Dendritic cell treated with granulocyte-macrophage colony-stimulating factor and Interleukin-4, amounts not matched to agents 40 ng/mL and 50 ng/mL, for 4 days (primary cell): Measurements from ENCODE around the gene MED4.
"Not testable (repeated sequence)": the region's sequence is repeated elsewhere in the genome, so short reads cannot be mapped to it uniquely, and the experiment has no call there.

ENCODE experiments used
- H3K27ac Mint-ChIP-seq: one replicate; pipeline ENCODE4 v1.8.0; 2022; ENCODE audit warnings: mild to moderate bottlenecking, mixed read lengths
- H3K27me3 Mint-ChIP-seq: one replicate; pipeline ENCODE4 v1.8.0; 2022; ENCODE audit warnings: mild to moderate bottlenecking, mixed read lengths
- H3K36me3 Mint-ChIP-seq: one replicate; pipeline ENCODE4 v1.8.0; 2022; ENCODE audit warnings: low read depth, mixed read lengths
- H3K4me1 Mint-ChIP-seq: one replicate; pipeline ENCODE4 v1.8.0; 2022; ENCODE audit warnings: low read depth, mixed read lengths
- H3K4me3 Mint-ChIP-seq: one replicate; pipeline ENCODE4 v1.8.0; 2022; ENCODE audit warnings: mild to moderate bottlenecking, moderate library complexity, mixed read lengths
- H3K9me3 Mint-ChIP-seq: one replicate; pipeline ENCODE4 v1.8.0; 2022; ENCODE audit warnings: mixed read lengths
- intact Hi-C: fragments of 100-400 bp; cut with micrococcal nuclease; formaldehyde crosslinking; loops from one replicate; pipeline ENCODE4 v1.15.0; 2022

The MED4 gene

DNA sequence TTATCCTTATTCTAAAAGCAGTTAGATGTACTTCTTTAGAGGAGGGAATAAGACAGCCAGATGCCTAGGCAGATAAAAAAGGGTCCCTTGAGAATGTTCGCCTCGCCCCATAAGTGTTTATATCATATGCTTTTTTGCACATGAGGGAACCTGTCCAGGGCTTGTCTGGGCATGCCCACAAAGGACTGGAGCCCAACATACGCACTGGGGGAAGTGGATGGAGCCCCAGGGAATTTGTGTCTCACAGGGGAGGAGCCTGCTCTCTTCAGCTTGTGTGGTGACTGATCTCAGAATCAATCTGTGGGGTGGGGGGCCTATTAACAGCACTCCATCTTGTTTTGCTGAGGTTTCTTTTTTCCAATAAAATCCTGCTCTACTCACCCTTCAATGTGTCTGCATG is 22.6 kb downstream of the MED4 start:
- Mint-ChIP-seq H3K4me3 (no peak overlapping the region), H3K27ac (no peak overlapping the region), H3K4me1 (no peaks in the 10 kb centered on the region), H3K27me3 (no peaks in the 10 kb centered on the region), H3K36me3 (peaks cover 97% of the 10 kb centered on the region), H3K9me3 (peaks cover 48% of the 10 kb centered on the region)
- intact Hi-C loops, result no loop called here

DNA sequence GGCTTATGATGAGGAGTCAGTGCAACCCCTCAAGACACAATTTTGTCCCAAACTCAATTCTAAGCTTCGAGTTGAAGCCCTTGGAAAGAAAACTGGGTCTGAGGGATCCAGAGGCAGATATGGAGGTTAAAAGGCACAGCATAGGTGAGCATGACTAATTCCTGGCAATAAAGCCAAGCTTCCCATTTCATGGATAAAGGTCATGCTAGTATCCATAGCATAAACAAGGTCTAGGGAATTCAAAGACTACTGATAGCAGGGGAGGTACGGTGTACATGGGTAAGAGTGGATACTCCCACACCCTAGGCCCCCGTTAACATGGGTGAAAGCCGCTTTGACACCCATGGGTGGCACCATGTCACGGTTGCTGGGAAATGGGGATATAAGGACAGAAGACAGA is 24.0 kb downstream of the MED4 start:
- H3K4me1 Mint-ChIP-seq, result no peaks in the 10 kb centered on the region
- peaks cover 48% of the 10 kb centered on the region for H3K9me3 Mint-ChIP-seq
- no peak overlapping the region for H3K27ac Mint-ChIP-seq
- intact Hi-C loops, result no loop called here
- H3K4me3 Mint-ChIP-seq, result no peak overlapping the region
- no peaks in the 10 kb centered on the region for H3K27me3 Mint-ChIP-seq
- peaks cover 99% of the 10 kb centered on the region for H3K36me3 Mint-ChIP-seq

DNA sequence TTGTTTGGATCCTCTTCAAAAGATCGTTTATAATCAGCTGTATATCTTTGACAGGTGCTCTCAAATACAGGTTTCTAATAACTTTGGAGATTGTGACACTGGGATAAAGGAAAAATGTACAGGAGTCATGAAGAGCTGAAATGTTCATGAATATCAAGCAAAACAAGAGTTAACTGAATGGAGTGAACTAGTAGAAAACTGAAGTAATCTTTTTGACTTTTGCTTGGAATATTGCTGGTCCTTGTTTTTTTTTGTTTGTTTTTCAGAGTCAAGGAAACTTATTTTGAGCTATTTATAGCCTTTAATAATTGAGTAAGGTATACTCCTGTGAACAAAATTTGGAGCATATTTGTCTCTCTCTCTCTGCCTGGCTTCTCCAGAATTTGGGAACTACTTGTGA is 25.3 kb downstream of the MED4 start:
- intact Hi-C loops, result no loop called here
- Mint-ChIP-seq H3K4me3 (no peak overlapping the region), H3K27me3 (no peaks in the 10 kb centered on the region), H3K27ac (no peak overlapping the region), H3K36me3 (peaks cover 86% of the 10 kb centered on the region), H3K9me3 (peaks cover 46% of the 10 kb centered on the region), H3K4me1 (no peaks in the 10 kb centered on the region)

DNA sequence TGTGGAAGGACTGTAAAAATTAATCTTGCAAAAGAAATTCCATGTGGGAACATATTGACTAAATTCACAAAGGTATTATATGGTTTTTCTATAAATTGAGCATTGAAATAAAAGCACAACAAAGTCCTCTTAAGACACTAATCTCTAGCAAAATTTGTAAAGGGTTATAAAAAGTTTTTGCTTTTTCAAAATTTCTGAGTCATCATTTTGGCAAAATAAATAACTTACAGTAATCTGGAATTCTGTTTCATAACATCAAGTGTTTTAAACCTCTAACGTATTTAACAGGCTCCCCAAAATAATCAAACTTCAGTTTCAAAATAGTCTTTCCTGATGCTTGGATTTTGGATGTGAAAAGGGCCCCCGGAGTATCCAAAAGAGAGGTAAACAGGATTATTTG is 26.0 kb downstream of the MED4 start:
- no peaks in the 10 kb centered on the region for H3K4me1 Mint-ChIP-seq
- peaks cover 80% of the 10 kb centered on the region for H3K36me3 Mint-ChIP-seq
- no peaks in the 10 kb centered on the region for H3K27me3 Mint-ChIP-seq
- intact Hi-C loops, result no loop called here
- H3K27ac Mint-ChIP-seq, result no peak overlapping the region
- no peak overlapping the region for H3K4me3 Mint-ChIP-seq
- H3K9me3 Mint-ChIP-seq, result peaks cover 40% of the 10 kb centered on the region

DNA sequence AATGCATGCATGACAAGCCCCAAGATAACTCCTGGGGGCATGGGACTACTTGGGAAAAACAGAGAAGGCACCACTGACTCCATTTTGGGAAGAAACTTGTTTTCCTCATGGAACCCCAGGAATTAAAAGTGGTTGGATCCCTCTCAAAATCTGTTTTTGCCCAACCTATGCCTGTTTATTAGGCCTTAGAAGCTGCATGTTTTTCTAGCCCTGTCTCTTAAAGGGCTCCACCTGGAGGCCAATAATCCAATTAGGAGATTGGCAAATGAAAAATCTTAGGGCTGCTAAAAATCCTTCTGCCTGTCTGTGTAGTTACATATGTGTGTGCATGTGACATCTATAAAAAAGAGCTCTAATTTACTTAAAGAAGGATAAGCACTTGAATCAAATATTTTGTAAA is 26.9 kb downstream of the MED4 start:
- intact Hi-C loops, result no loop called here
- Mint-ChIP-seq H3K4me1 (no peaks in the 10 kb centered on the region), H3K4me3 (no peak overlapping the region), H3K36me3 (peaks cover 71% of the 10 kb centered on the region), H3K27me3 (no peaks in the 10 kb centered on the region), H3K9me3 (peaks cover 30% of the 10 kb centered on the region), H3K27ac (no peak overlapping the region)

DNA sequence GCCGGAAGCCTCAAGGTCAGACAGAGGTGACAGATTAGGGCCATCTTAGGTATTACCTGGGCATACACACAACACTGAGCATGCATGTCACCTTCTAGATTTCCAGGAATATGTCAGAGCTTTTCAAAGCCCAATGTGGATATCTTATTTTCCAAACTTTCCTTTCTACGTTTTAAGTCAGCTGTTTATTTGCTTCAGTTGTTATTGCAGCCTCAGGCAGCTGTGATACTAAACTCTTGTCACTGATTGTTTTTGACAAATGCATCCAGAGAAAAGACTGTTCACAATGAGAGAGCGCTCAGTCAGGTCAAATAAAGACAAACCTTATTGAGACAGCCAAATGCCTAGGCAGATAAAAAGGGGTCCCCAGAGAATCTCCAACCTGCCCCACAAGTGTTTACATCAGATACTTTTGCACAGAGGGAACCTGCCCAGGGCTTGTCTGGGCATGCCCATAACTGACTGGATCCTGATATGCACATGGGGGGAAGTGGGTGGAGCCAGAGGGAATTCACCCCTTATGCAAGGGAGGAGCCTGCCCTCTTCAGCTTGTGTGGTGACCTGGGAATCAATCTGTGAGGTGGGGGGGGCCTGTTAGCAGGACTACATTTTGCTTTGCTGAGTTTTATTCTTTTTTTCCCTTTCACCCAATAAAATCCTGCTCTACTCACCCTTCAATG is 28.5 kb downstream of the MED4 start:
- Mint-ChIP-seq H3K4me1 (no peaks in the 10 kb centered on the region), H3K36me3 (peaks cover 62% of the 10 kb centered on the region), H3K9me3 (peaks cover 15% of the 10 kb centered on the region), H3K27ac (no peak overlapping the region), H3K27me3 (no peaks in the 10 kb centered on the region), H3K4me3 (no peak overlapping the region)
- intact Hi-C loops, result no loop called here

DNA sequence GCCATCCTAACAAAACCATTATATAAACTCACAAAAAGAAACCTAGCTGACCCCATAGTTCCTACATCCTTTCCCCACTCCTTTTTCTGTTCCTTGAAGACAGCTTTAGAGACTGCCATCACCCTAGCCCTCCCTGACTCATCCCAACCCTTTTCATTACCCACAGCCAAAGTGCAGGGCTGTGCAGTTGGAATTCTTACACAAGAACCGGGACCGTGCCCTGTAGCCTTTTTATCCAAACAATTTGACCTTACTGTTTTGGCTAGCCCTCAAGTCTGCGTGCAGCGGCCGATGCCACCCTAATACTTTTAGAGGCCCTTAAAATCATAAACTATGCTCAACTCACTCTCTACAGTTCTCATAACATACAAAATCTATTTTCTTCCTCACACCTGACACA is 35.0 kb downstream of the MED4 start:
- H3K27me3 Mint-ChIP-seq, H3K4me1 Mint-ChIP-seq, H3K9me3 Mint-ChIP-seq, intact Hi-C loops, H3K27ac Mint-ChIP-seq, H3K4me3 Mint-ChIP-seq: not testable (repeated sequence)
- peaks cover 67% of the 10 kb centered on the region for H3K36me3 Mint-ChIP-seq

DNA sequence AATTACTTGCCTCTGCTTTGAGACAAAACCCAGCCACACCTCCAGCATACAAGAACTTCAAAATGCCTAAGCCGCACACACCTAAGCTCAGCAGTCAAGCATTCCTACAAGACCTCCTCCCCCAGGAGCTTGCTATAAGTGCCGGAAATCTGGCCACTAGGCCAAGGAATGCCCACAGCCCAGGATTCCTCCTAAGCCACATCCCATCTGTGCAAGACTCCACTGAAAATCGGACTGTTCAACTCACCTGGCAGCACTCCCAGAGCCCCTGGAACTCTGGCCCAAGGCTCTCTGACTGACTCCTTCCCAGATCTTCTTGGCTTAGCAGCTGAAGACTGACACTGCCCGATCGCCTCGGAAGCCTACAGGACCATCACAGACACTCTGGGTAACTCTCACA is 36.4 kb downstream of the MED4 start:
- H3K9me3 Mint-ChIP-seq, H3K27me3 Mint-ChIP-seq, H3K4me3 Mint-ChIP-seq, H3K4me1 Mint-ChIP-seq, intact Hi-C loops, H3K27ac Mint-ChIP-seq: not testable (repeated sequence)
- peaks cover 67% of the 10 kb centered on the region for H3K36me3 Mint-ChIP-seq

DNA sequence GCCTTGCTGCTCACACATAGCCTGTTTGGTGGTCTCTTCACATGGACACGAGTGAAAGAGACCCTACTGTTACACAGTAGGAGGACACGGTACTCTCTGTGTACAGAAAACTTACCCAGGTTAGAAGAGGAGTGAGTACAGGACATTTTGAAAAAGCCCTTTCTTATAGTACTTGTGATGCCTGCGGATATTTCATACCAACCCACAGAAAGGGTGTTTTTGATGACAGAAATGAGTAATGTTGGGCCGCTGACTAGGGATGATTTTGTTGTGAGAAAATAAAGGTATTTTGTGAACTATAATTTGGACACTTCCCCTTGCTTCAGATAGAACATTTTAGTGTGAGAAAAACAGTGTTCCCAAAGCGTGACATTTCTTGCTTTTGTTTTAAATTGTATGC is 39.2 kb downstream of the MED4 start:
- Mint-ChIP-seq H3K4me3 (no peak overlapping the region), H3K4me1 (no peaks in the 10 kb centered on the region), H3K9me3 (no peaks in the 10 kb centered on the region), H3K36me3 (peaks cover 78% of the 10 kb centered on the region), H3K27me3 (no peaks in the 10 kb centered on the region), H3K27ac (no peak overlapping the region)
- intact Hi-C loops, result no loop called here

DNA sequence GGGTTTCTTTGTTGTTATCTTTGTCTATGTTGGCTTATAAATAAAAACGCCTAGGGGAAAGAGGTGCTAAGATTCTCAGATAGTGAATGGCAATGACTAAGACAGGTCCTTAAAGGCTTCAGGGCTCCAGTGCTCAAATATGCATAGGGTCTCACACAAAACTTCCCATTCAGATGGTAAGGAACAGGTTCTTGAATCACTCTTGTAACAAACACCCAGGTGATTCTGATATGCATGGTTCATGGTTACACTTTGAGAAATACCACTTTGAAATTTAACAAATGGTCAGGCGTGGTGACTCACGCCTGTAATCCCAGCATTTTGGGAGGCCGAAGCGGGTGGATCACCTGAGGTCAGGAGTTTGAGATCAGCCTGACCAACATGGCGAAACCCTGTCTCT is 40.3 kb downstream of the MED4 start:
- H3K4me3 Mint-ChIP-seq, result no peak overlapping the region
- H3K9me3 Mint-ChIP-seq, result no peaks in the 10 kb centered on the region
- no peak overlapping the region for H3K27ac Mint-ChIP-seq
- H3K27me3 Mint-ChIP-seq, result no peaks in the 10 kb centered on the region
- peaks cover 78% of the 10 kb centered on the region for H3K36me3 Mint-ChIP-seq
- intact Hi-C loops, result no loop called here
- no peaks in the 10 kb centered on the region for H3K4me1 Mint-ChIP-seq

DNA sequence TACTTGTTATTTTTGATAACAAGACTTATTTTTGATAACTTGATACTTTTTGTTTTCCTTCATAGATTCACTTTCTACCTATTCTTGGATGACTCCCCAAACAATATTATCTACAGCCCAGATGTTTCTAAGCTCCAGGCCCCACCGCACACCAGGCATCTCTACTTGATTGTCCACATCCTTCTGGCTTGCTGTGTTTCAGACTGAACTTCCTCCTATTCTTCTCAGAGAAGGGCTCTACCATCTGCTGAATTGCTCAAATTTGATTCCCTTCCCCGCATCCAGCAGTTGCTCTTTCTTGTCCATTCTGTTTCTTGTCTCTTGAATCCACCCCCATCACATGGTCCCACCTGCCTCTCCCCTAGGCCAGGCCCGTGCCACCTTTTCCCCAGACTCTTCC is 44.4 kb downstream of the MED4 start:
- intact Hi-C loops, result no loop called here
- no peaks in the 10 kb centered on the region for H3K9me3 Mint-ChIP-seq
- no peak overlapping the region for H3K4me3 Mint-ChIP-seq
- peaks cover 74% of the 10 kb centered on the region for H3K36me3 Mint-ChIP-seq
- H3K27me3 Mint-ChIP-seq, result no peaks in the 10 kb centered on the region
- no peak overlapping the region for H3K27ac Mint-ChIP-seq
- no peaks in the 10 kb centered on the region for H3K4me1 Mint-ChIP-seq

DNA sequence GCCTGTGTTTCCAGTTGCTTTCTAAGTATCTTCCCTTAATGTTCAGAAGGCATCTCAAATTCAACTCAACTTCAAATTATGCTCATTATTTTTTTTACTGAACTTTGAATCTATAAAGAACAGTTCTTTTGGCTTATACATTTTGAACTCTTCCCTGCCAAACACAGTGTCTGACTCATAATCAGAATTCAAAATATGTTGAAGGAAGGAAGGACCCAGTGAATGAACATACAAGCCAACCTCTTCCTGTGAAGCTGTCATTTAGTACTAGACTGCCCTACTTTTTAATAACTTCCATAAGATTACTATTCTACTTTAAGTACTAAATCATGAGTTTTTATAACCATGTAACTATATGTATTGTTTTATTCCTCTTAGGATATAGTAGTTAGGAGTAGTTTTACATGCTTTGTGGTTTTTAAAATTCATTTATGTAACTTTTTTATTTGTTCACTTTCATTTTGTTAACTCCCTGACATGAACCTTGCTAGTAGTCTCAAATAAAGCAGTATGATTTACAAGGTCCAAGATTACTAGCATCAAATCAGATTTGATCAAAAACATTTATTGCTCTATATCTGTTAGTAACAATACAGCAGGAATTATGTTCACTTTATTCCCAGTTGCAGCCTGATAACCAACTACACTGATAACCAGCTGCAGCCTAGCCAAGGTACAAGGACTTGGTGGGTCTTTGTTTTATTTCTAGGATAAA is 51.0 kb downstream of the MED4 start:
- Mint-ChIP-seq H3K4me1 (peaks cover 8% of the 10 kb centered on the region), H3K9me3 (no peaks in the 10 kb centered on the region), H3K27me3 (no peaks in the 10 kb centered on the region), H3K36me3 (peaks cover 43% of the 10 kb centered on the region), H3K27ac (no peak overlapping the region), H3K4me3 (no peak overlapping the region)
- intact Hi-C loops, result no loop called here

DNA sequence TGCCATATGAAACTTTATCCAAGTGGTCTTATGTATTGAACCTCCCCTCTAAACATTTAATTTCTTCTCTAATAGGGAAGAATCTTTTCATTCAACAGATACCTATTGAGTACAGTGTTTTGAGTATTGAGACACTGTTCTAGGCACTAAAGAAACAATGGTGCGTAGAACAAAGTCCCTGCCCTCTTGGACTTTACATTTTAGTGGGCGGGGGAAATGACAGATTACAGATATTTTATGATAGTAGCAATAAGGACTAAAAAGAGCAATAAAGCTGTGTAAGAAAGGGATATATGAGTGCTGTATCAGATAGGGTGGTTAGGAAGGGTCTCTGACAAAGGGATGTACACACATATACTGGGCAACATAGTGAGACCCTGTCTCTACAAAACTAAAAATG is 52.0 kb downstream of the MED4 start:
- intact Hi-C loops, result no loop called here
- H3K36me3 Mint-ChIP-seq, result peaks cover 34% of the 10 kb centered on the region
- no peak overlapping the region for H3K27ac Mint-ChIP-seq
- no peaks in the 10 kb centered on the region for H3K9me3 Mint-ChIP-seq
- no peaks in the 10 kb centered on the region for H3K27me3 Mint-ChIP-seq
- peaks cover 15% of the 10 kb centered on the region for H3K4me1 Mint-ChIP-seq
- H3K4me3 Mint-ChIP-seq, result no peak overlapping the region

DNA sequence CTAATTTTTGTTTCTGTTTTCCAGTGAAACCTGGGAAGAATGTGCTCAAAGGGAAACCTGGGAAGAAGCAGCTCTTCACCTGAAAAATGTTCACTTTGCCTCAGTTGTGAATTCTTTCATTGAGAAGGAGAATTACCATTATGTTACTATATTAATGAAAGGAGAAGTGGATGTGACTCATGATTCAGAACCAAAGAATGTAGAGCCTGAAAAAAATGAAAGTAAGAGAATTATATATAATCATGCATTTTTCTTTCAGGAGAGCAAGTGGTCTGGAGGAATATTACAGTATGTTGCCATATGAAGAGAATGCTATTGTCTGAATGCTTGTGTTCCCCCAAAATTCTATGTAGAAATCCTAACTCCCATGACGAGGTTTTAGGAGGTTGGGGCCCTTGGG is 54.0 kb downstream of the MED4 start:
- peaks cover 24% of the 10 kb centered on the region for H3K4me1 Mint-ChIP-seq
- peaks cover 27% of the 10 kb centered on the region for H3K36me3 Mint-ChIP-seq
- no peaks in the 10 kb centered on the region for H3K27me3 Mint-ChIP-seq
- H3K27ac Mint-ChIP-seq, result no peak overlapping the region
- intact Hi-C loops, result no loop called here
- no peaks in the 10 kb centered on the region for H3K9me3 Mint-ChIP-seq
- H3K4me3 Mint-ChIP-seq, result no peak overlapping the region

DNA sequence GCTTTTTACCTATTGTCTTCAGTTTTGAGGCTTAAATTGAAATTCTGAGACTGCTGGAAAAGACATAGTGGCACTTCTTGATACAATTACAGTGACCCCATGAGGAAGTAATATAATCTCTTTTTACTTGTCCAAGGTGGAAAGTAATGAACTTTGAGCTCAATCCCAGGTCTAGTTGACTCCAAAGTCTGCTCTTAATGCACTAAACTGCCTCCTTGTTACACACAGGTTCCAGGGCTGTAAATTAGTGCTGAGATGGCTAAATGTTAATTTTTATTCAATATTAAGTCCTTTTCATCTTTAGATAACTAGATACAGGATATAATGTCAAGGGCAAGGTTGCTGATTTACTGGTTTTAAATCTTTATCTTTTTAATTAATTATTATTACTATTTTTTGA is 54.9 kb downstream of the MED4 start:
- Mint-ChIP-seq H3K9me3 (peaks cover under 1% of the 10 kb centered on the region), H3K36me3 (peaks cover 26% of the 10 kb centered on the region), H3K27me3 (no peaks in the 10 kb centered on the region), H3K4me3 (no peak overlapping the region), H3K4me1 (peaks cover 24% of the 10 kb centered on the region), H3K27ac (no peak overlapping the region)
- intact Hi-C loops, result no loop called here
